Sigmoid colon (tissue), 4 donors: ENCODE results near the gene GARRE1.

Source experiments
- CTCF ChIP-seq, 4 experiments: fragments of 450-650 bp in 3 of 4; fragments of 200-600 bp in 1 of 4; IDR thresholded peaks; one replicate each; pipeline ENCODE4 v1.5.1; 2016 to 2019; ENCODE audit warnings: antibody characterized with exemption in 4 of 4, mild to moderate bottlenecking in 3 of 4, moderate library complexity in 2 of 4
- EP300 ChIP-seq, 4 donors: sonication (generic); formaldehyde crosslinking; IDR thresholded peaks; one replicate each; pipeline ENCODE4 v1.6.1; 2017; ENCODE audit warnings: antibody characterized with exemption in 4 of 4
- POLR2A ChIP-seq, 2 donors: fragments of 450-650 bp; IDR thresholded peaks; one replicate each; pipeline ENCODE4 v1.6.1; 2016; ENCODE audit warnings: antibody characterized with exemption in 2 of 2, mild to moderate bottlenecking in 2 of 2, moderate library complexity in 2 of 2
- POLR2AphosphoS5 ChIP-seq, 4 donors: sonication (generic); formaldehyde crosslinking; IDR thresholded peaks; one replicate each; pipeline ENCODE4 v1.6.1; 2017; ENCODE audit warnings: antibody characterized with exemption in 4 of 4

- TF ChIP-seq CTCF (IDR thresholded peaks at IDR 0.05) (no peak), POLR2AphosphoS5 (IDR thresholded peaks at IDR 0.05) (no peak), POLR2A (IDR thresholded peaks at IDR 0.05) (no peak), EP300 (IDR thresholded peaks at IDR 0.05) (no peak)
Measured at GRCh38 chr19:34282611-34283519, 28.5 kb downstream of the GARRE1 start.
